Stimulated activated naive CD8-positive, alpha-beta T cell treated with anti-CD3 and anti-CD28 coated beads, Interleukin-15, Interleukin-2, amounts not matched to agents 100 U/mL and 50 U/mL, for 24 hours (primary cell): ENCODE data around the gene CD163L1.
A peak's percentile ranks its signal among the peaks of the same experiment; 100 is the strongest.
"Not testable (repeated sequence)": the region's sequence is repeated elsewhere in the genome, so short reads cannot be mapped to it uniquely, and the experiment has no call there.

Experiments
- ATAC-seq: fragments of 150-1000 bp; cut with Tn5 transposase; one replicate; pipeline ENCODE4 v1.10.0; 2021
- DNase-seq: peaks from one replicate; pipeline ENCODE4 v3.0.0; 2021

Gene CD163L1

GRCh38 chr12:7404275-7404674 lies 39.7 kb downstream of the CD163L1 start:
- ATAC-seq (no peak), DNase-seq (no peak)

DNA sequence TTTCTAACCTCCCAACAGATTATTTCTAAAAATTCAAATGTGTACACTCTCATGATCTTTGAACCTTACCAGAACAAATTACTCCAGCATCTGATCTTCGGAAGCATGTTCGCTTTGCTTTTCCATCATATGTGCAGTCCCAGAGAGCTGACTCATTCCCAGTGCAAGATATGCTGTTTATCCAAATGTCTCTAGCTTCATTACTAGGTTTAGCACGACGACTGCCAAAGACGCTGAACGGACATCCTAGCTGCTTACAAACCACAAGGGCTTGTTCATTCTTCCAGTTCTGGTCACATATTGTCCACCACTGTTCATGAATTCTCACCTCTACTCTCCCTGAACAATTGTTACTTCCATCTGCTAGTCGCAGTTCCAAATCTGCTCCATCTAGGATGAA lies 40.5 kb downstream of the CD163L1 start:
- no peak for ATAC-seq
- no peak for DNase-seq

DNA sequence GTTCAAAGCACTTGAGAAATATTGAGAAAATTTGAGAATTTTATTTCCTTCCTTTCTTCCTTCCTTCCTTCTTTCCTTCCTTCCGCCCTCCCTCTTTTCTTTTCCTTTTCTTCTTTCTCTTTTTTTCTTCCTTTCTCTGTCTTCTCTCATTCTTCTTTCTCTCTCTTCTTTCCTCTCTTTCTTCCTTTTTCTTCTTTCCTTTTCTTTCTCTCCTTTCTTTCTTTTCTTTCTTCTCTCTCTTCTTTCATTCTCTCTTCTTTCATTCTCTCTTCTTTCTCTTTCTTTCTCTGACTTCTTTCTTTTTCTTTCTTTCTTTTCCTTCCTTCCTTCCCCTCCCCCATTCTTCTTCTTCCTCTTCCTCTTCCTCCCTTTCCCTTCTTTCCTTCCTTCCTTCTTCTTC lies 44.9 kb downstream of the CD163L1 start:
- ATAC-seq (no peak), DNase-seq (no peak)

GRCh38 chr12:7396418-7396817 lies 47.5 kb downstream of the CD163L1 start:
- no peak for ATAC-seq

GRCh38 chr12:7395950-7396349 lies 48.0 kb downstream of the CD163L1 start:
- DNase-seq (no peak), ATAC-seq (peak; percentile 28)

More at GRCh38 chr12:7396418-7396817, 47.5 kb downstream of the CD163L1 start:
- no peak for DNase-seq

DNA sequence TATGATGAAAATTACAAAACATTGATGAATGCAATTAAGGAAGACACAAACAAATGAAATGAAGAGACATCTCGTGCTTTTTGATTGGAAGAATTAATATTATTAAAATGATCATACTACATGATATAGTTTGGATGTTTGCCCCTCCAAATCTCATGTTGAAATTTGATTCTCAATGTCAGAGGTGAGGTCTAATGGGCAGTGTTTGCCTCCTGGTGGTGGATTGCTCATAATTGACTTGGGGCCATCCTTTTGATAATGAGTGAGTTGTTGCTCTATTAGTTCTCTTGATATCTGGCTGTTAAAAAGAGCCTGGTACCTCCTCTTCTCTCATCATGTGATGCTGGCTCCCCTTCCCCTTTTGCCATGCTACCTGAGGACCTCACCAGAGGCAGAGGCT lies 56.7 kb downstream of the CD163L1 start:
- no peak for DNase-seq

DNA sequence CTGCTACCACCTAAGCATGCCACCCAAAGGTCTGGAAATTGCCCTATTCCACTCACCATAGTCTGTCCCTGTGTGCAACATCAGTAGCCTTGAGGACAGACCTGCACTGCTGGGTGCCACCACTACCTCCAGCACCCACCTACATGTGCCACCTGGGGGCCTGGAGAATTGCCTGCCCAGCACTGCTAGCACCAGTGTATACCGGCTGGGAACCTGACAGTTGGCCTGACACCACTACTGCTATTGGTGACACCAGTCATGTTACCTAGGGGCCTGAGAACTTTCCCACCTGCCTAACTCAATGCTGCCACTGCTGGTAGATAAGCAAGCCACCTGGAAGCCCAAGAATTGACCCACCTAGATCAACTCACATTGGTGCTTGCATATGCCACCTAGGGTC lies 60.8 kb downstream of the CD163L1 start:
- no peak for ATAC-seq
- no peak for DNase-seq

More for the DNA sequence above, 56.7 kb downstream of the CD163L1 start:
- ATAC-seq, result no peak

GRCh38 chr12:7376196-7376595 lies 67.8 kb downstream of the CD163L1 start:
- no peak for ATAC-seq
- DNase-seq, result no peak

DNA sequence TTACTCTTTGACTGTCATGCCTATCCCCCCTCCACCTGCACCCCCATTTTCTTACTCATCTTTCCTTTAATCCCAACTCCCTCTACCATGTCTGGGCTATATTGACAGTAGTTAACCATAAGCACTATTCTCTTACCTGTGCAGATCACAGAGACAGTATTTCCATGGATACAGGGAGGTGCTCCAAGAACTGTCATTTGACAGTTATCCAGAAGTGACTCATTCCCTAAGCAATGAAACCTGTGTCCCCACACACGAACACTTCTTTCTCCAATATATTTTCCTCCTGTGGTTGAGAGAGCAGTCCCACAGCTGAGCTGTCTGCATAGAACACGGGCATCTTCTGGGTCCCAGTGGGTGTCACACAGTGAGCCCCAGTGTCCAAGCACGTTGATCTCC lies 68.8 kb downstream of the CD163L1 start:
- no peak for ATAC-seq
- DNase-seq, result no peak

DNA sequence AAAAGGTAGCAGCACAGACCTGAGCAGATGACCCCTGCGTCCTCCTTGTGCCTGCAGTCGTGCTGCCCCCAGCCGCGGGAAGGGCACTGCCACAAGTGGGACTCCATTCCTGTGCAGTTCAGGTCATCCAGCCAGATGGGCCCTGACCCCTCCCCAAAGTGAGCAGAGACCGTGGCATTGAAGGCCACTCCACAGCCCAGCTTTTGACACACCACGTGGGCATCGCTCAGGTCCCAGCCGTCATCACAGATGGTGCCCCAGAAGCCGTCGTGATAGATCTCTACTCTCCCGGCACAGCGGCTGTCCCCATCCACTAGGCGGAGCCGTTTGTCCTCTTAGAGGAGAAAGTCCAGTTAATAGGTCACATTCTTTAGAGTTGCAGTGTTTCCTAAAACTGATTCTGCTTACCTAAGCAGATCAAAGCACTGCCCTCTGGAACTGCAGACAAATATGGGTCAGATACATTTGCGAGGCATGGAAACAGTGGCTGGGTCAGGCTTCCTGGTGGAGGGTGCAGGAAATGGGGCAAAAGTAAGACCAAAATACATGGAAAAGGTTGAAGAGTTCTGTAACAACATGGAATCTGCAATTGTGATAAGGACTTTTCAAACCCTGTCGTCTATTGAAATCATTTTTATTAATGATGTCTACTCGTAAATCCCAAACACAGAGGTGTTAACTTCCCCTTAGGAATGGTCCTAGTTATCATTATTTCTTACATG lies 69.4 kb downstream of the CD163L1 start:
- DNase-seq, result peak; percentile 25
- peak; percentile 36 for ATAC-seq

- ATAC-seq (no peak), DNase-seq (no peak)
Observed at GRCh38 chr12:7373226-7373625, 70.7 kb downstream of the CD163L1 start.

DNA sequence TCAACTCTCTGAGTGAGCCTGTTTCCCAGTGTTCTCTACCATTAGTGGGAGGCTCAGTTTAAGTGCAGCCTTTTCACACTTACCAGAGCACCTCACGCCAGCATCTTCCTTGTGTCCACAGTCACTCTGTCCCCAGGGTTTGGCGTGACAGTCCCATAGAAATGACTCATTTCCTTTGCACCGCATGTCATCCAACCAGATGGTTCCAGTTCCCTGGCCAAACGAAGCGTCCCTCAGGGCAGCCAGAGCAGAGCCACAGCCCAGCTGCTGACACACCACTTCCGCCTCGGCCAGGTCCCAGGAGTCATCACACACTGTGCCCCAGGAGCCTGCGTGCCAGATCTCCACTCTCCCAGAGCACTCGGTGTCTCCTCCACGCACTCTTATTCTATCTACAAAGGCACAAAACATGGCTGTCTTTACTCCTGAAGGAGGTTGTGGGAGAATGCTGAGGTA lies 74.7 kb downstream of the CD163L1 start:
- no peak for ATAC-seq
- DNase-seq, result no peak

GRCh38 chr12:7362734-7363133 lies 81.2 kb downstream of the CD163L1 start:
- no peak for DNase-seq
- ATAC-seq, result no peak

GRCh38 chr12:7361265-7361664 lies 82.7 kb downstream of the CD163L1 start:
- no peak for DNase-seq

GRCh38 chr12:7354529-7354928 lies 89.4 kb downstream of the CD163L1 start:
- no peak for ATAC-seq
- DNase-seq, result no peak

More at GRCh38 chr12:7361265-7361664, 82.7 kb downstream of the CD163L1 start:
- no peak for ATAC-seq

DNA sequence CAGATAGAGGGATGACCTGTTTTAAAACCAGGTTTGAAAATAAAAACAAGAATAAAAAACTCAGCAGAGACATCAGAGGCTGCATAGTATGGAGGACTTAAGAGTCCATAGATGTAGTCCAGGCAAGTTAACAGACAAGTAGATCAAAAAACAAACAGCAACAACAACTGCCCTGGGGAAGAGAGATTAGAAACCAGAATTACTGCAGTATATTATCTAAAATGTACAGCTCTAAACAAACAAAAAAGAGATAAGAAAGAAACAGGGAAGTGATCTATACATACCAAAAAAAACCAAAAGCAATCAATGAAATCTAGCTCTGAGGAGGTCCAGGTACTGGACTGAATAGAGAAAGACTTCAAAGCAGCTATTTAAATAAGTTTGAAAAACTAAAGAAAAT lies 91.3 kb downstream of the CD163L1 start:
- DNase-seq (no peak), ATAC-seq (no peak)

GRCh38 chr12:7351177-7351576 lies 92.8 kb downstream of the CD163L1 start:
- ATAC-seq (no peak), DNase-seq (no peak)

- DNase-seq (no peak), ATAC-seq (no peak)
Observed at GRCh38 chr12:7349418-7349817, 94.5 kb downstream of the CD163L1 start.

DNA sequence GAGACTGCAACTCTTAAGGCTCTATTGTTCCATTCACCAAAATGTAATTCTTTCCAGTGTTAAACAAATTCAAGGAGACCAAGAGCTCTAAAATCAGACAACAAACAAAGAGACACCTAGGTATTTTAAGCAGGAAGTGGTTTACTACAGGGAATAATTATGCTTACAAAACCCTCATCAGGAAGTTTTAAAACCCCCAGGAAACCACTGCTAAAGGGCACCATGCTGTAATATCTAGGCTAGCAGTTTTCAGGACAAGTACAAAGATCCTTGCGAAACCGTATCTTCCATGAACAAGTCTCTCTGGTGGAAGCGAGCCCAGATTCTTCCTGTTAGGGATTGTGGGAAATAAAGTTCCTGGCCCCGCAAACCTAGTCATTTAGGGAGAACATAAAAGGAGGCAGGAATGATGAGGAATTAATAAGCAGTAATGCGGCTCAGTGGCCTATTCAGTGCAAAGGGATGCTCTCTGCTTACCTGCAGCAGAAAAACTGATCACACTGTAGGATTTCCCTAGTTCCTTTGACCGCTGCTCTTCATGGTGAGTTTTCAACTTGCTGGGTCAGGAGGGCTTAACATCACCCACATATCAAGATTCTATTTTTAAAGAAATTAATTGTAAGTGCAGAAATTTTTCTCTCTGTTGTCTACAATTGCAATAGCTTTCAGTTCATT lies 97.3 kb downstream of the CD163L1 start:
- no peak for DNase-seq
- no peak for ATAC-seq

- ATAC-seq (no peak), DNase-seq (no peak)
Observed at GRCh38 chr12:7344833-7345606, 98.9 kb downstream of the CD163L1 start.

GRCh38 chr12:7339675-7340074 lies 104.3 kb downstream of the CD163L1 start:
- ATAC-seq, result no peak
- DNase-seq, result no peak

DNA sequence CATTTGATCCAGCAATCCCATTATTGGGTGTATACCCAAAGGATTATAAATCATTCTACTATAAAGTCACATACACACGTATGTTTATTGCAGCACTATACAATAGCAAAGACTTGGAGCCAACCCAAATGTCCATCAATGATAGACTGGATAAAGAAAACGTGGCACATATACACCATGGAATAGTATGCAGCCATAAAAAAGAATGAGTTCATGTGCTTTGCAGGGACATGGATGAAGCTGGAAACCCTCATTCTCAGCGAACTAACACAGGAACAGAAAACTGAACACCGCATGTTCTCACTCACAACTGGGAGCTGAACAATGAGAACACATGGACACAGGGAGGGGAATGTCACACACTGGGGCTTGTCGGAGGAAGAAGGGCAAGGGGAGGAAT lies 106.2 kb downstream of the CD163L1 start:
- ATAC-seq, DNase-seq: not testable (repeated sequence)

DNA sequence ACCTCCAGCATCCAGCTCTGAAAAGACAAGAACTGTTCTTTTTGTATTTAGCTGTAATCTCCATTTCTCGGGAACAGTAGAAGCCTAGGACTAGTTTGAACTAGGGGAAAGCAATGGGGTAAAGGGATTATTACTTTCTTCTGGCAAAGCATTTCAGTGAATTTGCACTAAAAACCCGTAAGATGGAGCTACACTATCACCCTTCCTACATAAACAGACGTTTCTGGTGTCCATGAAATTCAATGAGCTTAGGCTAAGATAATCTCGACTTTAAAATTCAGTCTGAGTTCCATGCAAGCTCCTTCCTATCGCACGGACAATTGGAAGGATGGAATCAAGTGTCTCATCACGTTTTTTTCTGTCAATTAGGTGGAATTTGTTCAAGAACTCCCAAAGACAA lies 116.0 kb downstream of the CD163L1 start:
- DNase-seq (no peak), ATAC-seq (no peak)
